HCT116 (cell line): Measurements from ENCODE around the gene SGIP1. TPM values are rescaled to one million over a fixed set of nuclear protein-coding genes. Genes with fewer than 3 reads are reported as not detected.

ENCODE experiments used
- ATAC-seq: fragments of 200-7000 bp; cut with Tn5 transposase; 2 replicates; pipeline ENCODE4 v1.9.1; 2020; ENCODE audit warnings: mild to moderate bottlenecking, moderate library complexity
- BruUV-seq: library from RNA; stranded (reverse); fragments of 400-500 nt; replicated peaks from 2 replicates; lab custom pipeline; 2021; lab: Mats Ljungman, UMichigan
- CTCF ChIA-PET: fragments of 300-600 bp; sonication (Branson Sonifier 250); formaldehyde crosslinking; loops from one replicate; lab custom pipeline; 2021; ENCODE audit warnings: antibody characterized with exemption; lab: Charles Lee
- POLR2A ChIA-PET: fragments of 300-600, 350-600 bp; sonication (Branson Sonifier 250); formaldehyde crosslinking; loops from one replicate; lab custom pipeline; 2021; ENCODE audit warnings: antibody characterized with exemption; lab: Charles Lee
- RAD21 ChIA-PET, 2 experiments: fragments of 300-600 bp; sonication (Branson Sonifier 250); formaldehyde crosslinking; loops; one replicate each; lab custom pipeline; 2023; ENCODE audit warnings: low total read pairs in 2 of 2; ENCODE audit not compliant: uncharacterized antibody in 2 of 2, unreplicated experiment in 2 of 2, low non-redundant PET in 1 of 2; lab: Charles Lee
- DNase-seq: peaks from one replicate; pipeline ENCODE4 v3.0.0-alpha.2; 2010; ENCODE audit warnings: low read depth, low spot score
- H2AFZ ChIP-seq: fragments of 200-600 bp; shearing (Covaris generic), sonication (generic); 2 replicates; pipeline ENCODE4 v1.6.1; 2017; ENCODE audit warnings: low read depth, mixed run types, mixed read lengths, antibody characterized with exemption, low read length; ENCODE audit not compliant: poor library complexity, severe bottlenecking
- H3K27ac ChIP-seq: 2 replicates; pipeline ENCODE4 v1.5.1; 2012; ENCODE audit warnings: low read depth, low read length
- H3K27me3 ChIP-seq: fragments of 200-600 bp; sonication (generic); 2 replicates; pipeline ENCODE4 v1.6.1; 2016; ENCODE audit warnings: mixed run types, low read length, mixed read lengths; ENCODE audit not compliant: insufficient read depth
- H3K36me3 ChIP-seq, 2 experiments: fragments of 200-500 bp in 1 of 2; fragments of 200-600 bp in 1 of 2; sonication (Bioruptor generic) in 1 of 2; sonication (generic) in 1 of 2; 2 replicates each; pipeline versions ENCODE4 v1.5.1 to v1.6.1; 2014 to 2016; ENCODE audit warnings: low read length in 2 of 2, inconsistent platforms in 1 of 2, mixed read lengths in 1 of 2, mixed run types in 1 of 2; ENCODE audit not compliant: insufficient read depth in 2 of 2, control insufficient read depth in 1 of 2
- H3K4me1 ChIP-seq, 2 experiments: fragments of 200-600 bp in 1 of 2; sonication (generic) in 1 of 2; 2 replicates each; pipeline versions ENCODE4 v1.5.1 to v1.6.1; 2012 to 2017; ENCODE audit warnings: low read length in 2 of 2, inconsistent platforms in 1 of 2, mild to moderate bottlenecking in 1 of 2, mixed read lengths in 1 of 2, mixed run types in 1 of 2, moderate library complexity in 1 of 2; ENCODE audit not compliant: insufficient read depth in 2 of 2, control insufficient read depth in 1 of 2
- H3K4me2 ChIP-seq: fragments of 200-600 bp; sonication (generic); 2 replicates; pipeline ENCODE4 v1.6.1; 2017; ENCODE audit warnings: mixed run types, low read length, mixed read lengths
- H3K4me3 ChIP-seq, 2 experiments: fragments of 200-600 bp in 1 of 2; sonication (generic) in 1 of 2; replicated peaks in 1 of 2; 2 replicates each; pipeline ENCODE4 v1.5.1; 2011 to 2016; ENCODE audit warnings: low read length in 2 of 2, control low read depth in 1 of 2, low read depth in 1 of 2, mild to moderate bottlenecking in 1 of 2, mixed read lengths in 1 of 2, mixed run types in 1 of 2
- H3K79me2 ChIP-seq: fragments of 200-600 bp; sonication (generic); 2 replicates; pipeline ENCODE4 v1.6.1; 2017; ENCODE audit warnings: mild to moderate bottlenecking, mixed run types, low read length, moderate library complexity, mixed read lengths; ENCODE audit not compliant: insufficient read depth
- H3K9ac ChIP-seq: fragments of 200-600 bp; sonication (generic); 2 replicates; pipeline ENCODE4 v1.6.1; 2016; ENCODE audit warnings: low read length, mixed read lengths
- H3K9me2 ChIP-seq: fragments of 200-600 bp; sonication (generic), shearing (Covaris generic); 2 replicates; pipeline ENCODE4 v1.6.1; 2017; ENCODE audit warnings: mixed run types, mild to moderate bottlenecking, moderate library complexity; ENCODE audit not compliant: insufficient read depth
- H3K9me3 ChIP-seq, 2 experiments: fragments of 200-500 bp in 1 of 2; fragments of 200-600 bp in 1 of 2; sonication (Bioruptor generic) in 1 of 2; sonication (generic) in 1 of 2; 2 replicates each; pipeline ENCODE4 v1.6.1; 2014 to 2017; ENCODE audit warnings: low read length in 2 of 2, mixed read lengths in 2 of 2, inconsistent platforms in 1 of 2, low read depth in 1 of 2, mild to moderate bottlenecking in 1 of 2, mixed run types in 1 of 2, moderate library complexity in 1 of 2; ENCODE audit not compliant: control insufficient read depth in 1 of 2, insufficient read depth in 1 of 2
- H4K20me1 ChIP-seq: fragments of 200-600 bp; sonication (generic), shearing (Covaris generic); 2 replicates; pipeline ENCODE4 v1.6.1; 2017; ENCODE audit warnings: mixed run types, mild to moderate bottlenecking, moderate library complexity; ENCODE audit not compliant: insufficient read depth
- CBX3 ChIP-seq: IDR thresholded peaks from 2 replicates; pipeline ENCODE4 v1.6.1; 2012; ENCODE audit warnings: low read depth
- EGR1 ChIP-seq: IDR thresholded peaks from 2 replicates; pipeline ENCODE4 v1.6.1; 2012; ENCODE audit warnings: low read depth
- ELF1 ChIP-seq: IDR thresholded peaks from 2 replicates; pipeline ENCODE4 v1.6.1; 2012; ENCODE audit warnings: low read depth, borderline replicate concordance
- FOSL1 ChIP-seq: IDR thresholded peaks from 2 replicates; pipeline ENCODE4 v1.6.1; 2012; ENCODE audit warnings: low read depth
- POLR2A ChIP-seq: IDR thresholded peaks from 2 replicates; pipeline ENCODE4 v1.7.0; 2011; ENCODE audit warnings: borderline replicate concordance; ENCODE audit not compliant: insufficient read depth, insufficient read length; ENCODE audit errors: extremely low read depth
- SP1 ChIP-seq: IDR thresholded peaks from 2 replicates; pipeline ENCODE4 v1.6.1; 2012; ENCODE audit warnings: low read depth
- TCF7L2 ChIP-seq: IDR thresholded peaks from 2 replicates; pipeline ENCODE4 v1.7.0; 2011; ENCODE audit warnings: borderline replicate concordance, inconsistent platforms; ENCODE audit not compliant: insufficient read depth, insufficient read length; ENCODE audit errors: extremely low read depth
- YY1 ChIP-seq: IDR thresholded peaks from 2 replicates; pipeline ENCODE4 v1.6.1; 2011; ENCODE audit warnings: low read length, low read depth, moderate library complexity, mild to moderate bottlenecking; ENCODE audit not compliant: insufficient replicate concordance; ENCODE audit errors: extremely low read depth
- intact Hi-C: fragments of 100-400 bp; cut with micrococcal nuclease; formaldehyde crosslinking; loops from 2 replicates; pipeline ENCODE4 v1.10.0; 2022
- total RNA-seq: library from RNA; stranded (reverse); gene quantifications from one replicate; pipeline ENCODE4 v1.2.1, GENCODE V29; 2021; ENCODE audit not compliant: unreplicated experiment
- TF ChIP-seq, protein P1 (sequence below), 3 experiments: fragments of 200-600 bp in 1 of 3; sonication (generic) in 1 of 3; IDR thresholded peaks in 2 of 3; conservative IDR thresholded peaks in 1 of 3; 2 replicates each; pipeline ENCODE4 v1.5.1; 2012 to 2017; ENCODE audit warnings: low read depth in 2 of 3, low read length in 2 of 3, antibody characterized with exemption in 1 of 3, borderline replicate concordance in 1 of 3, control low read depth in 1 of 3, mild to moderate bottlenecking in 1 of 3, mixed read lengths in 1 of 3, mixed run types in 1 of 3, moderate library complexity in 1 of 3; ENCODE audit not compliant: insufficient read depth in 1 of 3

SGIP1 gene
- total RNA-seq, 1 experiment from 2014 or later, result 0.15 TPM

DNA sequence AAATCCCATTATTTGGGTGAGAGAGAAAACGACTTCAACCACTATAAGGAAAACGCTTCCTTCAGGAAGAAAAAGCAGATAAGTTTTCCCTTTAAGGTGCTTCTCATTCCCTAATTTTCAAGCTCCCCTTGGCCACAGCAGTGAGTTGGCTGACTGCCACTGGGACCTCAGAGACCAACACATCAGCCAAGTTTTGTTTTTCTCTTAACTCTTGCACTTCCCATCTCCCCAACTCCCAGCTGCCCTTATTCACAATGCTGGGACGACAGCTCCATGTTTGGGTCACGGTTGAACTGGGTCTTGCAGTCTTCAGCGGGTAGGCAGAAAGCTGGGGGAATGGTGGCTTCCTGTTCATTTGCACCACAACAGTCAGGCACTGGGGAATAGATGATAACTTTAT lies 18.9 kb downstream of the SGIP1 start:
- no peaks in the 10 kb centered on the region for H3K79me2 ChIP-seq
- intact Hi-C loops, result no loop called here
- no peaks in the 10 kb centered on the region for H3K27me3 ChIP-seq
- peaks cover 0 to 11% of the 10 kb centered on the region in 2 experiments; a peak in 1 of 4 replicates for H3K4me1 ChIP-seq
- no peak overlapping the region for H3K4me3 ChIP-seq
- no peak overlapping the region for H3K9ac ChIP-seq
- H2AFZ ChIP-seq, result no peak overlapping the region
- H3K36me3 ChIP-seq, result no peaks in the 10 kb centered on the region
- ChIA-PET CTCF (interaction anchor here (1.7 kb wide), 1 partner anchor 49 kb away, joined by 4 read pairs; no protein-coding TSS in a partner anchor), POLR2A (interaction anchor here (1.9 kb wide), 1 partner anchor 10 kb away, joined by 5 read pairs; no protein-coding TSS in a partner anchor), RAD21 (no interaction called here)
- TF ChIP-seq CBX3, result no peak
- TF ChIP-seq FOSL1, result no peak
- TF ChIP-seq ELF1, result no peak
- TF ChIP-seq, protein P1, sequence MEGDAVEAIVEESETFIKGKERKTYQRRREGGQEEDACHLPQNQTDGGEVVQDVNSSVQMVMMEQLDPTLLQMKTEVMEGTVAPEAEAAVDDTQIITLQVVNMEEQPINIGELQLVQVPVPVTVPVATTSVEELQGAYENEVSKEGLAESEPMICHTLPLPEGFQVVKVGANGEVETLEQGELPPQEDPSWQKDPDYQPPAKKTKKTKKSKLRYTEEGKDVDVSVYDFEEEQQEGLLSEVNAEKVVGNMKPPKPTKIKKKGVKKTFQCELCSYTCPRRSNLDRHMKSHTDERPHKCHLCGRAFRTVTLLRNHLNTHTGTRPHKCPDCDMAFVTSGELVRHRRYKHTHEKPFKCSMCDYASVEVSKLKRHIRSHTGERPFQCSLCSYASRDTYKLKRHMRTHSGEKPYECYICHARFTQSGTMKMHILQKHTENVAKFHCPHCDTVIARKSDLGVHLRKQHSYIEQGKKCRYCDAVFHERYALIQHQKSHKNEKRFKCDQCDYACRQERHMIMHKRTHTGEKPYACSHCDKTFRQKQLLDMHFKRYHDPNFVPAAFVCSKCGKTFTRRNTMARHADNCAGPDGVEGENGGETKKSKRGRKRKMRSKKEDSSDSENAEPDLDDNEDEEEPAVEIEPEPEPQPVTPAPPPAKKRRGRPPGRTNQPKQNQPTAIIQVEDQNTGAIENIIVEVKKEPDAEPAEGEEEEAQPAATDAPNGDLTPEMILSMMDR (IDR thresholded peaks at IDR 0.05 in 2 of 3, conservative IDR thresholded peaks at IDR 0.05 in 1 of 3; ENCODE audit: borderline replicate concordance in 1 of 3, insufficient read depth in 1 of 3, low read depth in 2 of 3, low read length in 2 of 3), result no peak
- TF ChIP-seq YY1, result no peak
- TF ChIP-seq EGR1, result no peak
- no peak for TF ChIP-seq POLR2A
- no peak for DNase-seq
- no peaks in the 10 kb centered on the region for H3K9me3 ChIP-seq
- H4K20me1 ChIP-seq, result no peaks in the 10 kb centered on the region
- no peak for ATAC-seq
- H3K27ac ChIP-seq, result no peak overlapping the region
- H3K9me2 ChIP-seq, result no peaks in the 10 kb centered on the region
- no peak overlapping the region for H3K4me2 ChIP-seq
- no TSS peak for BruUV-seq

DNA sequence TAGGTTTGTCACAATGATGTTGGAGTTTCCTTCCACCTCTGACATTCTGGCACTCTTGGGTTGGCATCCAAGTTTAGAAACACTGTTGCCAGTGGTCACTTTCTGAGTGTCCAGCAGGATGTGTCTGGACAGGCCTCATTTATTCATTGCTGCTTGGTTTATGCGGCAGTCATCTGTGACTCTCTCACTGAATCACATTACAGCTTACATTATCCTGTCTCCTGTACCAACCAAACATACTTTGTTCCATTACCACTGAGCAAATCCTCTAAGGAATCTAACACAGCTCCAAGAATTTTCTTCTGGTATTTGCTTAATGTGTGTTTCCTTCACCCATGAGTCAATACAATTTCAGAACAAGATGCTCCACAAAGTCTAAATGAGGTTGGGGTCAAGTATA lies 19.9 kb downstream of the SGIP1 start:
- no peaks in the 10 kb centered on the region for H3K9me2 ChIP-seq
- BruUV-seq, result no TSS peak
- no peak overlapping the region for H3K27ac ChIP-seq
- TF ChIP-seq TCF7L2 (no peak), SP1 (no peak)
- H3K36me3 ChIP-seq, result no peaks in the 10 kb centered on the region
- no peaks in the 10 kb centered on the region for H3K27me3 ChIP-seq
- ChIA-PET RAD21 (no interaction called here), CTCF (interaction anchor here (1.7 kb wide), 1 partner anchor 50 kb away, joined by 4 read pairs; no protein-coding TSS in a partner anchor), POLR2A (interaction anchor here (1.9 kb wide), 1 partner anchor 11 kb away, joined by 5 read pairs; no protein-coding TSS in a partner anchor)
- no peak for ATAC-seq
- H4K20me1 ChIP-seq, result no peaks in the 10 kb centered on the region
- no peak overlapping the region for H3K4me2 ChIP-seq
- intact Hi-C loops, result no loop called here
- no peaks in the 10 kb centered on the region for H3K79me2 ChIP-seq
- H3K9me3 ChIP-seq, result no peaks in the 10 kb centered on the region
- H3K4me3 ChIP-seq, result no peak overlapping the region
- peaks cover 0 to 11% of the 10 kb centered on the region in 2 experiments; a peak in 1 of 4 replicates for H3K4me1 ChIP-seq
- no peak overlapping the region for H3K9ac ChIP-seq
- DNase-seq, result no peak
- H2AFZ ChIP-seq, result no peak overlapping the region
